Transverse colon (tissue), 4 donors: ENCODE results near the gene CELA3B. TPM values are rescaled to one million over a fixed set of nuclear protein-coding genes. Genes with fewer than 3 reads are reported as not detected.
"Not testable (repeated sequence)": the region's sequence is repeated elsewhere in the genome, so short reads cannot be mapped to it uniquely, and the experiment has no call there.

ENCODE experiments used
- DNase-seq: peaks from one replicate; pipeline ENCODE4 v3.0.0-alpha.2; 2019
- H3K27ac ChIP-seq, 4 donors: fragments of 200-600 bp; sonication (generic); 2 replicates each; pipeline ENCODE4 v1.5.1; 2016 to 2018; ENCODE audit warnings: inconsistent platforms in 4 of 4
- H3K27me3 ChIP-seq: fragments of 200-600 bp; sonication (generic); 2 replicates; pipeline ENCODE4 v1.5.1; 2017; ENCODE audit warnings: inconsistent platforms
- H3K36me3 ChIP-seq, 4 donors: fragments of 200-600 bp; sonication (generic); 2 replicates each; pipeline ENCODE4 v1.5.1; 2017 to 2019; ENCODE audit warnings: inconsistent platforms in 4 of 4
- H3K4me1 ChIP-seq, 4 donors: fragments of 200-600 bp; sonication (generic); 2 replicates each; pipeline ENCODE4 v1.5.1; 2017 to 2020; ENCODE audit warnings: inconsistent platforms in 4 of 4
- H3K4me3 ChIP-seq, 4 donors: fragments of 200-600 bp; sonication (generic); 1 replicate in 1 of 4; 2 replicates in 3 of 4; pipeline versions ENCODE4 v1.5.1 to v1.6.1; 2017 to 2019; ENCODE audit warnings: inconsistent platforms in 4 of 4
- H3K9me3 ChIP-seq, 2 donors: fragments of 200-600 bp; sonication (generic); 2 replicates each; pipeline ENCODE4 v1.5.1; 2017 to 2019; ENCODE audit warnings: inconsistent platforms in 2 of 2
- POLR2A ChIP-seq: fragments of 450-650 bp; IDR thresholded peaks from one replicate; pipeline ENCODE4 v1.6.1; 2016; ENCODE audit warnings: antibody characterized with exemption, mild to moderate bottlenecking, moderate library complexity
- POLR2AphosphoS5 ChIP-seq, 3 donors: sonication (generic); formaldehyde crosslinking; IDR thresholded peaks; one replicate each; pipeline ENCODE4 v1.6.1; 2016; ENCODE audit warnings: antibody characterized with exemption in 3 of 3
- WGBS, 2 donors: methylation state at CpG; one replicate each; pipeline ENCODE4 v1.1.5; 2018; ENCODE audit warnings: low coverage in 1 of 2; 5-methylcytosine and 5-hydroxymethylcytosine counted together
- in situ Hi-C, 4 donors: fragments of 200-750 bp; cut with MboI; loops; one replicate each; pipeline versions ENCODE4 v1.15.0 to v1.15.1; 2017; ENCODE audit warnings: low sequenced_read_pairs in 3 of 4, low pct_ligation_motif_present in 1 of 4, low pct_unique_long_range_greater_than_20kb in 1 of 4
- intact Hi-C: fragments of 100-400 bp; cut with DNase I; formaldehyde crosslinking; loops from one replicate; pipeline ENCODE4 v1.15.1; 2023; ENCODE audit warnings: low total_unique reads
- total RNA-seq, 4 donors: library from RNA; depleted of rRNA; stranded (reverse); fragments of >200 nt; gene quantifications; one replicate each; pipeline ENCODE4 v1.1.0, GENCODE V29; 2016
- TF ChIP-seq, protein P1 (sequence below), 5 experiments: fragments of 200-600 bp in 3 of 5; fragments of 450-650 bp in 2 of 5; sonication (generic) in 3 of 5; IDR thresholded peaks; 1 replicate in 2 of 5; 2 replicates in 3 of 5; pipeline ENCODE4 v1.5.1; 2016 to 2017; ENCODE audit warnings: antibody characterized with exemption in 5 of 5, inconsistent platforms in 3 of 5, mild to moderate bottlenecking in 2 of 5, moderate library complexity in 1 of 5

CELA3B gene
- total RNA-seq, 4 donors from 2014 or later: not detected

DNA sequence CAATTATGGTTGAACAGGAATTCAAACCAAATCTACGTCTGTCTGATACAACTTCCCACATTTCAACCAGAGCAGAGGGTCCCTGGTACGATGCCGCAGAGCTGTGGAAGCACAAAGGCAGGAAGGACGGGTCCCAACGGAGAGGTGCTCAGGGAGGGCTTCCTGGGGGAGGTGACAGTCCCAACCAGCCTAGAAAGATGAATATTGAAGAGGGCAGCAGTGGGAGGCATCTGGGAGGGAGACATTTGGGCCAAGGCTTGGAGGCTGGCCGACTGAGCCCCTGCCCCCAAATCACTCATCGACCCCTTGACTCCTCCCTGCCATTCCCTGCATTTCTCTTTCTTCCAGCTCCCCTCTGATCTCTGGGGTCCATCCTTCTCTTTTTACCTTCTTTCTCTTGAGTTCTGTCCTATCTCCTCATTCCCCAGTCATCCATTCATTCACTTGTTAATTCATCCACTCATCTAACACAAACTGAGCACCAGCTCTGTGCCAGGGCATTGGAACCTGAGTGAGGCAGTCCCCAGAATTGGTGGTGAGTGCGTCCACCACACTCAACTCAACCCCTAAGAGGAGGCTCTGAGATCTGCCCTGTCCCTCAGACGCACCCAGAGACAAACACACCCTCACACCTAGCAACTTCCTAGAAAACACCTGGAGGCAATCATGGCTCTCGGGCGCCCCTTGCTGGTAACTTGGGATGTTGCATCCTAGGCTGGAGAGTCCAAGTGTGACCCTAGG is 13.2 kb upstream of the CELA3B start:
- DNase-seq: peak; percentile 88
- peaks cover 0 to 4% (median 0%) of the 10 kb centered on the region in 4 donors for H3K4me1 ChIP-seq
- H3K27me3 ChIP-seq: no peaks in the 10 kb centered on the region
- no peak overlapping the region for H3K27ac ChIP-seq
- intact Hi-C loops (no loop called here), in situ Hi-C loops (loop anchor here in 2 of 4 donors (25.0 kb wide), 2 partner anchors 101 to 276 kb away; no protein-coding TSS in a partner anchor)
- no peak overlapping the region for H3K4me3 ChIP-seq
- H3K9me3 ChIP-seq: no peaks in the 10 kb centered on the region
- 55 to 84% methylated on average over 7 to 11 of the region's 11 CpGs for WGBS, 2 donors
- TF ChIP-seq POLR2A: no peak
- TF ChIP-seq, protein P1, sequence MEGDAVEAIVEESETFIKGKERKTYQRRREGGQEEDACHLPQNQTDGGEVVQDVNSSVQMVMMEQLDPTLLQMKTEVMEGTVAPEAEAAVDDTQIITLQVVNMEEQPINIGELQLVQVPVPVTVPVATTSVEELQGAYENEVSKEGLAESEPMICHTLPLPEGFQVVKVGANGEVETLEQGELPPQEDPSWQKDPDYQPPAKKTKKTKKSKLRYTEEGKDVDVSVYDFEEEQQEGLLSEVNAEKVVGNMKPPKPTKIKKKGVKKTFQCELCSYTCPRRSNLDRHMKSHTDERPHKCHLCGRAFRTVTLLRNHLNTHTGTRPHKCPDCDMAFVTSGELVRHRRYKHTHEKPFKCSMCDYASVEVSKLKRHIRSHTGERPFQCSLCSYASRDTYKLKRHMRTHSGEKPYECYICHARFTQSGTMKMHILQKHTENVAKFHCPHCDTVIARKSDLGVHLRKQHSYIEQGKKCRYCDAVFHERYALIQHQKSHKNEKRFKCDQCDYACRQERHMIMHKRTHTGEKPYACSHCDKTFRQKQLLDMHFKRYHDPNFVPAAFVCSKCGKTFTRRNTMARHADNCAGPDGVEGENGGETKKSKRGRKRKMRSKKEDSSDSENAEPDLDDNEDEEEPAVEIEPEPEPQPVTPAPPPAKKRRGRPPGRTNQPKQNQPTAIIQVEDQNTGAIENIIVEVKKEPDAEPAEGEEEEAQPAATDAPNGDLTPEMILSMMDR (IDR thresholded peaks at IDR 0.05): peak; percentile 89 to 96 (median 92)
- H3K36me3 ChIP-seq: no peaks in the 10 kb centered on the region

DNA sequence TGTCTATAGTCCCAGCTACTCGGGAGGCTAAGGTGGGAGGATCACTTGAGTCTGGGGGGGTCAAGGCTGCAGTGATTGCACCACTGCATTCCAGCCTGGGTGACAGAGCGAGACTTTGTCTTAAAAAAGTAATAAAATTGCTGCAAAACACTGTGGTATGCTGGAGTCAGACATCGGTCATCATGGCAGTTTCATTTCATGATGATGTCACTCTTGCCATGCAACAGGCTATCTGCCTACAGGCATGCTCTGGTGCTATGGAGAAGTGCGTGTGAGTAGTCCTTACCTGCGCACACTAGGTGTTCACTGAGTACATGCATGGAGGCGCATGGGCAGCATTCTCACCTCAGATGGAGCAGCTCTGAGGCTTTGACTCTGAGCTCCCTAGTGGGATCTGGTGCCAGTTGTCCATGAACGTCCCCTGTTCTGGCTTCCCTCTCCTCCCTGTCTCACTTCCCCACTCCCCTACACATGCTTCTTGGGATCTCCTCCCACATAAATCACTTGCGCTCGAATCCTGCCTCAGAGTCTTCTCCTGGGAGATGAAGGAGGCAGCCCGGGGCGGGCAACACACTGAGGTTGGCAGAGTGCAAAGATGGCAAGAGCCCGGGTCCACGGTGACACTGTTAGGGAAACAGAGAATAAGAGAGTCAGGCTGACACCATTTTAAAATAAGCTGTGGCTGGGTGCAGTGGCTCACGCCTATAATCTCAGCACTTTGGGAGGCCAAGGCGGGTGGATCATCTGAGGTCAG is 10.4 kb upstream of the CELA3B start:
- in situ Hi-C loops (loop anchor here in 2 of 4 donors (25.0 kb wide), 2 partner anchors 104 to 279 kb away; no protein-coding TSS in a partner anchor), intact Hi-C loops (no loop called here)
- H3K9me3 ChIP-seq: no peaks in the 10 kb centered on the region
- no peak overlapping the region for H3K4me3 ChIP-seq
- H3K27ac ChIP-seq: no peak overlapping the region
- no peaks in the 10 kb centered on the region for H3K36me3 ChIP-seq
- WGBS, 2 donors: 69 to 88% methylated on average over 2 to 15 of the region's 15 CpGs
- H3K4me1 ChIP-seq: peaks cover 0 to 4% (median 0%) of the 10 kb centered on the region in 4 donors
- no peak for TF ChIP-seq POLR2AphosphoS5 (IDR thresholded peaks at IDR 0.05)
- no peak for DNase-seq
- no peaks in the 10 kb centered on the region for H3K27me3 ChIP-seq

DNA sequence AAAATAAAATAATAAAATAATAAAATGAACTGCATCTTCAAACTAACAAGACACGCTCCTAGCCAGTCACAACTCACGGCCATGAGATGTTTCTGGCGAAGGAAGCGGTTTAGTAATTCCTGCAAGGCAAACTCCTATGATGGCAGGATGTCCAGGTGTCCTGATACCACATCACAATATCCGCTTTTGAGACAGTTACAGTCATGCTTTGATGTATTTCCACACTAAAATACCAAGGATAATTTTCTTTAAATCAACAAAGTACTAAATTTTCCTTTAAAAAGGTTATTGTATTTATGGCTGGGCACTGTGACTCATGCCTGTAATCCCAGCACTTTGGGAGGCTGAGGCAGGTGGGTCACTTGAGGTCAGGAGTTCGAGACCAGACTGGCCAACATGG is 9.6 kb upstream of the CELA3B start:
- H3K4me1 ChIP-seq, H3K27ac ChIP-seq, H3K9me3 ChIP-seq, H3K4me3 ChIP-seq, DNase-seq, intact Hi-C loops, H3K36me3 ChIP-seq, H3K27me3 ChIP-seq: not testable (repeated sequence)
- 84 to 89% methylated on average over 5 of the region's 6 CpGs for WGBS, 2 donors
- in situ Hi-C loops: loop anchor here in 2 of 4 donors (25.0 kb wide), 2 partner anchors 105 to 280 kb away; no protein-coding TSS in a partner anchor

DNA sequence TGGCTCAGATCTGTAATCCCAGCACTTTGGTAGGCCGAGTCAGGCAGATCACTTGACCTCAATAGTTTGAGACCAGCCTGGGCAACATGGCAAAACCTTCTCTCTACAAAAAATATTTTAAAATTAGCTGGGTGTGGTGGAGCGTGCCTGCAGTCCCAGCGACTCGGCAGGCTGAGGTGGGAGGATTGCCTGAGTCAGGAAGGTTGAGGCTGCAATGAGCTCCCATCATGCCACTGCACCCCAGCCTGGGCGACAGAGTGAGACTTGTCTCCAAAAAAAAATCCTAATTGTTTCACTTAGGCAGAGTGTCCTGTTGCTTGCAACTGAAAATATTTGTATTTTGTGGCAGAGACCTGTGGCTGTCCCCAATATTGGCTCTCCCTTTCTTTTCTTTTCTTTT is 7.8 kb upstream of the CELA3B start:
- H3K27me3 ChIP-seq, intact Hi-C loops, H3K36me3 ChIP-seq, H3K27ac ChIP-seq, H3K9me3 ChIP-seq, DNase-seq, H3K4me3 ChIP-seq, H3K4me1 ChIP-seq: not testable (repeated sequence)
- in situ Hi-C loops: loop anchor here in 2 of 4 donors (25.0 kb wide), 2 partner anchors 107 to 282 kb away; no protein-coding TSS in a partner anchor
- 87 to 88% methylated on average over 4 to 5 of the region's 5 CpGs for WGBS, 2 donors

GRCh38 chr1:21970523-21970922 is 6.3 kb upstream of the CELA3B start:
- H3K27me3 ChIP-seq, intact Hi-C loops, H3K27ac ChIP-seq, DNase-seq, H3K4me3 ChIP-seq, H3K36me3 ChIP-seq, H3K9me3 ChIP-seq, H3K4me1 ChIP-seq: not testable (repeated sequence)
- in situ Hi-C loops: loop anchor here in 2 of 4 donors (25.0 kb wide), 2 partner anchors 108 to 283 kb away; no protein-coding TSS in a partner anchor
- WGBS, 2 donors: 52 to 68% methylated on average over 4 of the region's 4 CpGs

DNA sequence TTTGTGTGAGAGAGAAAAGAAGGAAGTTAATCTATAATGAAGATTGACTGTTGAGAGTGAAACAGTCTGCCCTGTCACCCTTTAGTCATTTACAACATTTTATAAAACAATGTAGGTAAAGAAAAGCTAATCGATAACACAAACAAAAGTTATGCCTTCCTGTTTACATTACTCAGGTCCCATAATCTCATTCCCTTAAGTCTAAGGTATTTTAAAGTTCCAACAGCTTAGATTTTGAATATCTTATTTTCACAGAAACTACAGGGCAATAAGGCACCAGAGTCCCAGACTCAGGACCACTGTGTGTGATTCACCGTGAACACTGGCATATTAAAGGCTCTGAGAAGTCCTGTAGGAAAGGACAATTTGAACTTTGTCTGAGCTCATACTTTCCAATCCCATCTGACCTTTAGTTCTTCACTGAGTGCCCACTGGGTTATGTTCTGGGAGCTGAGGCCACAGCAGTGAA is 3.8 kb upstream of the CELA3B start:
- H3K27me3 ChIP-seq, DNase-seq, H3K36me3 ChIP-seq, intact Hi-C loops, H3K4me1 ChIP-seq, H3K4me3 ChIP-seq, H3K9me3 ChIP-seq: not testable (repeated sequence)
- in situ Hi-C loops: loop anchor here in 2 of 4 donors (25.0 kb wide), 2 partner anchors 111 to 286 kb away; no protein-coding TSS in a partner anchor
- H3K27ac ChIP-seq: peak overlapping the region in 2 of 4 donors; percentile 29 to 31
- WGBS, 2 donors: 25 to 35% methylated on average over 2 of the region's 2 CpGs

GRCh38 chr1:21973948-21974347 is 2.9 kb upstream of the CELA3B start:
- H3K36me3 ChIP-seq, H3K4me1 ChIP-seq, DNase-seq, H3K9me3 ChIP-seq, H3K4me3 ChIP-seq, intact Hi-C loops, H3K27ac ChIP-seq, H3K27me3 ChIP-seq: not testable (repeated sequence)
- 86% methylated on average over 8 of the region's 8 CpGs; no CpG with 5 or more reads in 1 of the 2 donors for WGBS, 2 donors
- in situ Hi-C loops: loop anchor here in 2 of 4 donors (25.0 kb wide), 2 partner anchors 112 to 287 kb away; no protein-coding TSS in a partner anchor

GRCh38 chr1:21974699-21975098 is 2.1 kb upstream of the CELA3B start:
- H3K36me3 ChIP-seq, intact Hi-C loops, H3K27me3 ChIP-seq, H3K4me1 ChIP-seq, H3K4me3 ChIP-seq, H3K9me3 ChIP-seq: not testable (repeated sequence)
- peak; percentile 29 for DNase-seq
- 34% methylated on average over 6 of the region's 6 CpGs; no CpG with 5 or more reads in 1 of the 2 donors for WGBS, 2 donors
- peak overlapping the region in 2 of 4 donors; percentile 6 to 26 for H3K27ac ChIP-seq
- in situ Hi-C loops: loop anchor here in 2 of 4 donors (25.0 kb wide), 2 partner anchors 112 to 287 kb away; no protein-coding TSS in a partner anchor

DNA sequence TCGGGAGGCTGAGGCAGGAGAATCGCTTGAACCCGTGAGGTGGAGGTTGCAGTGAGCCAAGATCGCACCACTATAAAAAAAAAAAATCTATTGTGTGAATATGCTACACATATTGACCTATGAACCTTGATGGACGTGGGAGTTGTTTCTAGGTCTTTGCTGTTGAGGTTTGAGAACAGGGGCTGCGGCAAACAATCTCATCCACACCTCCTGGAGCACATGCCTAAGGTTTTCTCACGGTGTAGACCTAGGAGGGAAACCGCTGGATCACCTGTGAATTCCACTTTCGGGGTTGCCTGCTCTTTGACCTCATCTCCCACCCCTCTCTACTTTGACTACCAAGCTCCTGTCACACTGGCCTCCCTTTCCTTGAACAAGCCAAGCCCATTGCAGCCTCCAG is 1.5 kb upstream of the CELA3B start:
- WGBS, 2 donors: 70 to 76% methylated on average over 9 of the region's 9 CpGs
- H3K27me3 ChIP-seq, intact Hi-C loops, H3K27ac ChIP-seq, DNase-seq, H3K4me3 ChIP-seq, H3K36me3 ChIP-seq, in situ Hi-C loops, H3K9me3 ChIP-seq, H3K4me1 ChIP-seq: not testable (repeated sequence)
